ENCODE measurements around the gene FITM2. TPM values are rescaled to one million over a fixed set of nuclear protein-coding genes. Genes with fewer than 3 reads are reported as not detected.

The FITM2 gene
- polyA plus RNA-seq, 1 of the 3 experiments (the other 2 are of a cell fraction) = 3.6 TPM

- H3K9ac ChIP-seq = no peak overlapping the region
- H3K27ac ChIP-seq (ENCODE audit: low read depth in 2 of 2, low read length in 1 of 2) = no peak overlapping the region
- DNase-seq = no peak
- ChIA-PET CTCF (interaction anchor here (1.0 to 1.2 kb wide), 2 partner anchors 23 to 57 kb away, joined by 3 read pairs; no protein-coding TSS in a partner anchor), POLR2A (no interaction called here)
- H4K20me1 ChIP-seq (ENCODE audit: insufficient read depth) = no peaks in the 10 kb centered on the region
- TF ChIP-seq MXI1 (IDR thresholded peaks at IDR 0.05; ENCODE audit: low read depth, low read length) (no peak), JUND (IDR thresholded peaks at IDR 0.05) (no peak), SIN3A (IDR thresholded peaks at IDR 0.05; ENCODE audit: borderline replicate concordance, low read depth, low read length) (no peak), YY1 (IDR thresholded peaks at IDR 0.05; ENCODE audit: low read depth) (no peak), GABPA (IDR thresholded peaks at IDR 0.05; ENCODE audit: low read depth) (no peak), RXRA (IDR thresholded peaks at IDR 0.05; ENCODE audit: borderline replicate concordance, low read depth) (no peak), PBX3 (IDR thresholded peaks at IDR 0.05) (no peak), SMC3 (IDR thresholded peaks at IDR 0.05; ENCODE audit: low read depth, low read length) (no peak), MEF2A (IDR thresholded peaks at IDR 0.05; ENCODE audit: borderline replicate concordance, low read depth) (no peak), GATA2 (CRISPR knock-in tag; IDR thresholded peaks at IDR 0.05) (no peak), RAD21 (IDR thresholded peaks at IDR 0.05; ENCODE audit: low read length) (no peak), NRF1 (IDR thresholded peaks at IDR 0.05; ENCODE audit: low read depth, low read length) (no peak), FOXM1 (IDR thresholded peaks at IDR 0.05; ENCODE audit: low read depth) (no peak), TAF1 (IDR thresholded peaks at IDR 0.05; ENCODE audit: borderline replicate concordance, low read depth, low read length) (no peak), TEAD4 (IDR thresholded peaks at IDR 0.05; ENCODE audit: borderline replicate concordance, insufficient read depth) (no peak), POLR2AphosphoS5 (IDR thresholded peaks at IDR 0.05; ENCODE audit: low read depth, low read length) (no peak)
- TF ChIP-seq, protein P1, sequence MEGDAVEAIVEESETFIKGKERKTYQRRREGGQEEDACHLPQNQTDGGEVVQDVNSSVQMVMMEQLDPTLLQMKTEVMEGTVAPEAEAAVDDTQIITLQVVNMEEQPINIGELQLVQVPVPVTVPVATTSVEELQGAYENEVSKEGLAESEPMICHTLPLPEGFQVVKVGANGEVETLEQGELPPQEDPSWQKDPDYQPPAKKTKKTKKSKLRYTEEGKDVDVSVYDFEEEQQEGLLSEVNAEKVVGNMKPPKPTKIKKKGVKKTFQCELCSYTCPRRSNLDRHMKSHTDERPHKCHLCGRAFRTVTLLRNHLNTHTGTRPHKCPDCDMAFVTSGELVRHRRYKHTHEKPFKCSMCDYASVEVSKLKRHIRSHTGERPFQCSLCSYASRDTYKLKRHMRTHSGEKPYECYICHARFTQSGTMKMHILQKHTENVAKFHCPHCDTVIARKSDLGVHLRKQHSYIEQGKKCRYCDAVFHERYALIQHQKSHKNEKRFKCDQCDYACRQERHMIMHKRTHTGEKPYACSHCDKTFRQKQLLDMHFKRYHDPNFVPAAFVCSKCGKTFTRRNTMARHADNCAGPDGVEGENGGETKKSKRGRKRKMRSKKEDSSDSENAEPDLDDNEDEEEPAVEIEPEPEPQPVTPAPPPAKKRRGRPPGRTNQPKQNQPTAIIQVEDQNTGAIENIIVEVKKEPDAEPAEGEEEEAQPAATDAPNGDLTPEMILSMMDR (IDR thresholded peaks at IDR 0.05) = no peak
- TF ChIP-seq, protein P2, sequence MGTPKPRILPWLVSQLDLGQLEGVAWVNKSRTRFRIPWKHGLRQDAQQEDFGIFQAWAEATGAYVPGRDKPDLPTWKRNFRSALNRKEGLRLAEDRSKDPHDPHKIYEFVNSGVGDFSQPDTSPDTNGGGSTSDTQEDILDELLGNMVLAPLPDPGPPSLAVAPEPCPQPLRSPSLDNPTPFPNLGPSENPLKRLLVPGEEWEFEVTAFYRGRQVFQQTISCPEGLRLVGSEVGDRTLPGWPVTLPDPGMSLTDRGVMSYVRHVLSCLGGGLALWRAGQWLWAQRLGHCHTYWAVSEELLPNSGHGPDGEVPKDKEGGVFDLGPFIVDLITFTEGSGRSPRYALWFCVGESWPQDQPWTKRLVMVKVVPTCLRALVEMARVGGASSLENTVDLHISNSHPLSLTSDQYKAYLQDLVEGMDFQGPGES (IDR thresholded peaks at IDR 0.05; ENCODE audit: low read depth, low read length) = no peak
- H3F3A ChIP-seq (replicated peaks; ENCODE audit: insufficient read depth) = no peaks in the 10 kb centered on the region
- H3K9me2 ChIP-seq = no peaks in the 10 kb centered on the region
- no peaks in the 10 kb centered on the region for H3K79me2 ChIP-seq (ENCODE audit: insufficient read depth)
- 54% methylated on average over 11 of the region's 11 CpGs for WGBS (ENCODE audit: low lambda C conversion rate)
- no peaks in the 10 kb centered on the region for H3K4me1 ChIP-seq (ENCODE audit: control insufficient read depth in 1 of 2, insufficient read depth in 2 of 2, low read depth in 1 of 2, low read length in 1 of 2)
- no peak overlapping the region for H3K4me2 ChIP-seq
- H3K36me3 ChIP-seq (replicated peaks in 1 of 2; ENCODE audit: control insufficient read depth in 1 of 2, insufficient read depth in 2 of 2, low read length in 1 of 2) = no peaks in the 10 kb centered on the region
- H3K4me3 ChIP-seq (ENCODE audit: low read depth in 2 of 2, low read length in 1 of 2) = no peak overlapping the region
- H3K27me3 ChIP-seq (ENCODE audit: insufficient read depth) = no peaks in the 10 kb centered on the region
- no peak overlapping the region for H2AFZ ChIP-seq (ENCODE audit: low read depth)
- no peaks in the 10 kb centered on the region for H3K9me3 ChIP-seq
Observed at GRCh38 chr20:44274303-44275017, 36.5 kb downstream of the FITM2 start.
